Kasumi-1 (cell line): Measurements from ENCODE around the gene CFAP69.
"Not testable (repeated sequence)": the region's sequence is repeated elsewhere in the genome, so short reads cannot be mapped to it uniquely, and the experiment has no call there.

Experiments used
- DNase-seq, 2 experiments: peaks; one replicate each; lab custom pipeline; 2025; lab: John Stamatoyannopoulos, UW

CFAP69 gene

DNA sequence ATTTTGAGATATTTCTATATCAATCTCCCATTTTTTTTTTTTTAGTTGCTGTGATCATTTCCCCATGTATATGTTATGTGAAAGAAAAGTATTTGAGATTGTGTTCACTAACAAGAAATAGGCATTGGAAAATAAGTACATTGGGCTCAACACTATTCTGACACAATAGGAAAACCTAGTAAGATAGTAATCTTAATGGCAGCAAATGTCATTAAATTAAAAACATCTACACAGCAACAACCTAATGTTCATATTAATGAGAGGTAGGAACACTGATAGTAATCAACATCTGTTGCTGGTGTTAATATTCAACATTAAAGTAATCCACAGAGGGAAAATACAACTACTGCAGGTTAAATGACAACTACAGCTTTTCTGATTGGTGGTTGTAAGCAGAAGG lies 100.0 kb downstream of the CFAP69 start:
- no peak for DNase-seq

DNA sequence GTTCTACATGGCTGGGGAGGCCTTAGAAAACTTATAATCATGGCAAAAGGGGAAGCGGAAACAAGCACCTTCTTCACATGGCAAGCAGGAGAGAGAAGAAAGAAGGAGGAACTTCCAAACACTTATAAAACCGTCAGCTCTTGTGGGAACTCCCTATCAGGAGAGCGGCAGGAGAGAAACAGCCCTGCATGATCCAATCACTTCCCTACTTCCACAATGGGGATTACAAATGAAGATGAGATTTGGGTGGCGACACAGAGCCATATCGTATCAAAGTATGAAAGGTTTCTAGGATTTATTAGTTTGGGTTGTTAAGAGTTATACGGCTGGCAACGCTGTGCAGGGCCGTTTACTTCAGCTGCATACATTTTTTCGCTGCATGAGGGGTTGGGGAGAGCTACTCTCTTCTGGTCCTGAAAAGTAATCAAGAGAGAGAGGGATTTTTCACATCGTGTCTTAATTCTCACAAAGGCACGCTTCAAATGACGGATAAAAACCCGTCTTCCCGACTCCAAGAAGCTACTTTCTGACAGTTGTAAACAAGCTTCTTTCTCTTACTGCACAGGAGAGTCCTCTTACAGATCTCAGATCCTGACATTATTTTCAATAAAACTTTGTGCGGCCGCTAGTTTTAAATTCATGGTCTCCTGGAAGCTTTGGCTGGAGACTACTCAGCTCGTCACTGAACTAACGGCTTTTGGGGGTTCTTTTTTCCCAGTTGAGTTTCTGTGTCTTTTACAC lies 100.8 kb downstream of the CFAP69 start:
- peak in 1 of 2 experiments; percentile 46 for DNase-seq

DNA sequence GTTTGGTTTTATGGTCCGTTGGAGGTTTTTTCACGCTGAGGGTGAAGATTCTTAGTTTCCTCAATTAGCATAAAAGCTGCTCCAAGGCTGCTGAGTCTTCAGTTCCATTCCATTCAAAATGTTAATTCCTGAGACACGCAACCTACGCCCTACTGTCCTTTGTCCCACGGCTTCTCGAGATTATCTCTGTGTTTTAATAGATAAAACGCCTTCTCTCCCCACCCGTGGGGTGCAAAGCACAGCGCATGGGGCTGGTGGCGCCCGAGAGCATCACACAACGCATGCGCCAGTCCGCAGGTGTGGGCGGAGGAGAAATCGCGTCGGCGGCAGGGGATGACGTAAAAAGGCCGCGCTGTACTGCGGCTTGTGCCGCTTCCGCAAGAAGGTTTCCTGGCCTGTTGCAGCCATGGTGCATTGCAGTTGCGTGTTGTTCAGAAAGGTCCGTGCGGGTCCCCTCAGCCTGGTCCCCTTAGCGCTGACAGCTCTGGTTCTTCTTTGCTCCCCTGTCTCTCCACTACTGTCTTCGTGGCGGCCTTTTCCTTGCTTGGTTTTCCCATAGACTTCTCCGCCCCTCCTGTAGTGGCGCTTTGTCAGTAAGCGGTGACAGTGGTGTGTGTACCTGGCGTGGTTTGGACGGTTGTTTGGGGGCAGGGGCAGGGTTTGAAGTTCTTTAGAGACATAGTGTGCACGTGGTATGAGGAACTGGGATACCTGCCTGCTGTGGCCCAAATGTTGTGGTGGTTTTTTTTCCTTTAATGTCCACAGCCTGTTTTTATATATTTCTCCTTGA lies 101.6 kb downstream of the CFAP69 start, which contains the start of gene GTPBP10:
Gene GTPBP10, plus strand, starts transcription at position 381 of the 790 bp plus-strand sequence. Its CDS starts 26 bp downstream, at position 407.
- DNase-seq, result peak; percentile 91 to 93

DNA sequence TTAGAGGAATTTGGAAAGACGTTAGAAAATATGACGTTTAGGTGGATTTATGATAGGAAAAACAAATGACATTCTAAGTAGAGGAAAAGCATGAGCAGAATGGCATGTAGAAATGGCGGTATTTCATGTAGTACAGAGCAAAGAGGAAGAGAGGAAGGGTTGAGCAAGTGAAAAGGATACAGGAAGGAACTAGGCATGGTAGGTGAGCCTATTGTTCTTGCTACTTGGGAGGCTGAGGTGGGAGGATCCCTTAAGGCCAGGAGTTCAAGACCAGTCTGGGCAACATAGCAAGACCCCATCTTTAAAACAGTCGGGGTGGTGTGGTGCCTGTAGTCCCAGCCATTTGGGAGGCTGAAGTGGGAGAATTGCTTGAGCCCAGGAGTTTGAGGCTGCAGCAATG lies 102.8 kb downstream of the CFAP69 start:
- DNase-seq, result peak in 1 of 2 experiments; percentile 19

DNA sequence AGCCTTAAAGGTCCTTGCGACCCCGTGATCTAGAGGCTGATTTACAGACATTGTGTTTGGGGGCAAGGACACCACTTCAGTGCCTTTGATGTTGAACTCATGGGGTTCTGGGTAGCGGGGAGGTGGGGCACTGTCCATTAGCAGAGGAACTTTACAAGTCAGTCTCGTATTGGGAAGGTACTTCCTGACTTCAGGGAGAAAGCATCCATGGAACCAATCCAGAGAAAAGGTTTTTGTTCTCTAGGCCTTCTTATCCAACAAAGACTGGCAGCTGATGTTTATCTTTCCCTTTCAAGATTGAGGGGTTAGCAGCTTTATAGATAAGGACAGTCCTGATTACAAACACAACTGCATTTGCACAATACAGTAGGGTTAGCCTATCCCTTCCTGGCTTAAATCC lies 104.3 kb downstream of the CFAP69 start:
- no peak for DNase-seq

DNA sequence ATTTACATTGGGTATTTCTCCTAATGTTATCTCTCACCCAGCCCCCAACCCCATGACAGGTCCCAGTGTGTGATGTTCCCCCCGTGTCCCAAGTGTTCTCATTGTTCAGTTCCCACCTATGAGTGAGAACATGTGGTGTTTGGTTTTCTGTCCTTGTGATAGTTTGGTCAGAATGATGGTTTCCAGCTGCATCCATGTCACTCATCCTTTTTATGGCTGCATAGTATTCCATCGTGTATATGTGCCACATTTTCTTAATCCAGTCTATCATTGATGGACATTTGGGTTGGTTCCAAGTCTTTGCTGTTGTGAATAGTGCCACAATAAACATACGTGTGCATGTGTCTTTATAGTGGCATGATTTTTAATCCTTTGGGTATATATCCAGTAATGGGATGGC lies 105.1 kb downstream of the CFAP69 start:
- not testable (repeated sequence) for DNase-seq

DNA sequence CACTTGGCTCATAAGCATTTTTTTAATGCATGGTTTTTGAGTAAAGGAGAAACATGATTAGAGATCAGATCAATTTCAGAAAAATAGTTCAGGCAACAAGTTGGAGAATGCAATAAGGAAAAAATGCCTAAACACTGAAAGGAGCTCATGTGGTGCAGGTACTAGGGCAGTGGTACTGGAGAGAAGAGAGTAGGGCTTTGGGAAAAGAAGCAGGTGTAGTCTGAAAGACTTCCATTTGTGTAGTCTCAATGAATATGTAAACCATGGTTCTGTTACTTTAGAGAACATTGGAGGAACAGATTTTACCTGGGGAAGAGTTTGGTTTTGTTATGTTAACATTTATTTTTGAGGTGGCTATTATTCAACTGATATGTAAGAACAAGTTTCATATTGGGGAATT lies 107.0 kb downstream of the CFAP69 start:
- no peak for DNase-seq
